ENCODE measurements around the gene AREL1. TPM values are rescaled to one million over a fixed set of nuclear protein-coding genes. Genes with fewer than 3 reads are reported as not detected.

The AREL1 gene
- total and polyA plus RNA-seq, 9 donors: 8.2 to 38.1 (median 24.0) TPM

- Histone ChIP-seq H3K4me3 (no peak overlapping the region), H3K27me3 (no peaks in the 10 kb centered on the region), H3K4me1 (ENCODE audit: insufficient read depth) (peaks cover 13% of the 10 kb centered on the region), H3K36me3 (no peaks in the 10 kb centered on the region), H3K27ac (no peak overlapping the region), H3K9me3 (no peaks in the 10 kb centered on the region)
- WGBS, 3 donors: 66 to 80% (median 69%) methylated on average over 16 of the region's 16 CpGs
- TF ChIP-seq, protein P1, sequence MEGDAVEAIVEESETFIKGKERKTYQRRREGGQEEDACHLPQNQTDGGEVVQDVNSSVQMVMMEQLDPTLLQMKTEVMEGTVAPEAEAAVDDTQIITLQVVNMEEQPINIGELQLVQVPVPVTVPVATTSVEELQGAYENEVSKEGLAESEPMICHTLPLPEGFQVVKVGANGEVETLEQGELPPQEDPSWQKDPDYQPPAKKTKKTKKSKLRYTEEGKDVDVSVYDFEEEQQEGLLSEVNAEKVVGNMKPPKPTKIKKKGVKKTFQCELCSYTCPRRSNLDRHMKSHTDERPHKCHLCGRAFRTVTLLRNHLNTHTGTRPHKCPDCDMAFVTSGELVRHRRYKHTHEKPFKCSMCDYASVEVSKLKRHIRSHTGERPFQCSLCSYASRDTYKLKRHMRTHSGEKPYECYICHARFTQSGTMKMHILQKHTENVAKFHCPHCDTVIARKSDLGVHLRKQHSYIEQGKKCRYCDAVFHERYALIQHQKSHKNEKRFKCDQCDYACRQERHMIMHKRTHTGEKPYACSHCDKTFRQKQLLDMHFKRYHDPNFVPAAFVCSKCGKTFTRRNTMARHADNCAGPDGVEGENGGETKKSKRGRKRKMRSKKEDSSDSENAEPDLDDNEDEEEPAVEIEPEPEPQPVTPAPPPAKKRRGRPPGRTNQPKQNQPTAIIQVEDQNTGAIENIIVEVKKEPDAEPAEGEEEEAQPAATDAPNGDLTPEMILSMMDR (IDR thresholded peaks at IDR 0.05): no peak
- TF ChIP-seq POLR2A (IDR thresholded peaks at IDR 0.05) (no peak), EP300 (IDR thresholded peaks at IDR 0.05) (no peak)
- intact Hi-C loops (cut with DNase I): loop anchor here (5.0 to 10.0 kb wide), 5 partner anchors 91 to 191 kb away; partner anchors contain the start of genes AREL1 (in 1 of the 4), FCF1 (in 1 of the 4), ISCA2 (in 1 of the 4) and NPC2 (in 1 of the 4)
- DNase-seq: peak in 1 of 5 donors; percentile 43
Observed at GRCh38 chr14:74613211-74613914, 99.5 kb downstream of the AREL1 start.

GRCh38 chr14:74612350-74613021, 100.4 kb downstream of the AREL1 start:
- peak overlapping the region; percentile 5 to 51 for H3K27ac ChIP-seq
- H3K36me3 ChIP-seq: no peaks in the 10 kb centered on the region
- no peaks in the 10 kb centered on the region for H3K27me3 ChIP-seq
- H3K9me3 ChIP-seq: no peaks in the 10 kb centered on the region
- DNase-seq: peak; percentile 82 to 92 (median 85)
- H3K4me3 ChIP-seq: peak overlapping the region; percentile 59
- intact Hi-C loops (cut with DNase I): loop anchor here (5.0 to 10.0 kb wide), 5 partner anchors 92 to 192 kb away; partner anchors contain the start of genes AREL1 (in 1 of the 4), FCF1 (in 1 of the 4), ISCA2 (in 1 of the 4) and NPC2 (in 1 of the 4)
- no peak for TF ChIP-seq EP300 (IDR thresholded peaks at IDR 0.05)
- TF ChIP-seq, protein P1 (IDR thresholded peaks at IDR 0.05): peak; percentile 35 to 91 (median 84)
- WGBS, 3 donors: 4 to 7% (median 5%) methylated on average over 41 to 69 of the region's 69 CpGs
- H3K4me1 ChIP-seq (ENCODE audit: insufficient read depth): peaks cover 13% of the 10 kb centered on the region

DNA sequence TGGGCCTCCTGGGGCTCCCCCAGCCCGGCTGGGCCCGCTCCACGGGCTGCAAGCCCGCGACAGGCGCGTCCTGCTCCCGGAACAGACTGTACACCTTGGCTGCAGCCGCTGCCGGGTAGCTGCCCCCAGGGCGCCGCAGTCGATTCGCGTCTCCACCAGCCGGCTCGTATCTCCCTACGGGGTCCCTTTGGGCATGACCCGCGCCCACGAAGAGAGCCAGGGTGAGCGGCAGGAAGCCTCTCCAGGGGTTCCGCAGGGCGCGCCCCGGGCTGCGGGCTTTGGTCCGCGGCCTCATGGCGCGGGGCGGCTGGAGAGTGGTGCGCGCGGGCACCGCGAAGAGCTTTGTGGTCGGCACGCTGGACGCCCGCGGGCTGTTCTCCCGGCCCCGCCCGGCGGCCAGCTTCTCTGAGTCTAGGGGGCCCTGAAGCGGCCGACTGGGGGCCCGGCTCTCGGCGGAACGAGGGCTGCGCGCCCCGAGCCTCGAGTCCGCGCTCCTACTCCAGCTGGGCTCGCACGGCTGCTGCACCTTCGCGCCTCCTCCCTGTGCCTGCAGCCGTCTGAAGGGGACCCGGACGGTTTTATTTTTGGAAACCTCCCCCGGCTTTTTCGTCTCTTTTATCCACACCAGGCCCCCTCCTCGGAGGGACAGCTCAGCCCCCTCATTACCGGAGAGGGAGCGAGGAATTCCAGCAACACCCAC, 101.1 kb downstream of the AREL1 start, which contains the start of gene LTBP2:
Gene LTBP2, minus strand, starts transcription at position 588 of the 700 bp plus-strand sequence. Its CDS starts 293 bp downstream, at position 295.
- H3K4me1 ChIP-seq (ENCODE audit: insufficient read depth): peaks cover 13% of the 10 kb centered on the region
- no peaks in the 10 kb centered on the region for H3K36me3 ChIP-seq
- DNase-seq: peak in 2 of 5 donors; percentile 49 to 71
- H3K27me3 ChIP-seq: no peaks in the 10 kb centered on the region
- peak within 1 kb of the TSS; percentile 5 to 51 for H3K27ac ChIP-seq
- intact Hi-C loops (cut with DNase I): loop anchor here (2.0 to 10.0 kb wide), 6 partner anchors 93 to 193 kb away; partner anchors contain the start of genes AREL1 (in 2 of the 4), FCF1 (in 2 of the 4), ISCA2 (in 1 of the 4) and NPC2 (in 1 of the 4)
- peak within 1 kb of the TSS; percentile 59 for H3K4me3 ChIP-seq
- WGBS, 3 donors: 1% methylated on average over 42 to 70 of the region's 70 CpGs
- no peaks in the 10 kb centered on the region for H3K9me3 ChIP-seq
- no peak for TF ChIP-seq POLR2A (IDR thresholded peaks at IDR 0.05)
- TF ChIP-seq, protein P1 (IDR thresholded peaks at IDR 0.05): no peak
- no peak for TF ChIP-seq EP300 (IDR thresholded peaks at IDR 0.05)

Small RNA genes within 50 kb of the gene (small RNA-seq; reads per million reads assigned to genes)
- not detected for gene RF00409

Other genes starting within 250 kb of the AREL1 start
- 100 to 1,000 TPM; 175 to 422 (median 222) TPM for gene NPC2, start 219.8 kb downstream of the AREL1 start, total RNA-seq
- 100 to 1,000 TPM; 329 to 506 TPM for gene NPC2, start 219.8 kb downstream of the AREL1 start, polyA plus RNA-seq
- gene ISCA2, start 219.3 kb downstream of the AREL1 start, total RNA-seq: 10 to 100 TPM; 11.7 to 32.7 (median 26.9) TPM
- 10 to 100 TPM; 23.2 to 47.4 TPM for gene ISCA2, start 219.3 kb downstream of the AREL1 start, polyA plus RNA-seq
- gene LTBP2, start 100.8 kb downstream of the AREL1 start, total RNA-seq: 10 to 100 TPM; 31.4 to 85.0 (median 61.7) TPM
- gene LTBP2, start 100.8 kb downstream of the AREL1 start, polyA plus RNA-seq: 10 to 100 TPM; 32.2 to 37.8 TPM
- 10 to 100 TPM; 19.8 to 60.8 (median 43.1) TPM for gene FCF1, start 64 bp upstream of the AREL1 start, total RNA-seq
- gene FCF1, start 64 bp upstream of the AREL1 start, polyA plus RNA-seq: 10 to 100 TPM; 31.5 to 57.6 TPM
- gene YLPM1, start 50.2 kb upstream of the AREL1 start, total RNA-seq: 10 to 100 TPM; 58.7 to 92.4 (median 70.2) TPM
- 10 to 100 TPM; 30.1 to 68.4 TPM for gene YLPM1, start 50.2 kb upstream of the AREL1 start, polyA plus RNA-seq
- gene PROX2, start 163.1 kb upstream of the AREL1 start, total RNA-seq: not detected
- not detected for gene PROX2, start 163.1 kb upstream of the AREL1 start, polyA plus RNA-seq
- 10 to 100 TPM; 41.0 to 71.5 (median 68.6) TPM for gene DLST, start 168.8 kb upstream of the AREL1 start, total RNA-seq
- gene DLST, start 168.8 kb upstream of the AREL1 start, polyA plus RNA-seq: 100 to 1,000 TPM in 1 of 2 donors, 10 to 100 TPM in 1; 50.6 to 100 TPM
- 1 to 10 TPM in 5 of 7 donors, under 1 TPM in 2; 0.24 to 3.0 (median 1.8) TPM for gene RPS6KL1, start 210.2 kb upstream of the AREL1 start, total RNA-seq
- gene RPS6KL1, start 210.2 kb upstream of the AREL1 start, polyA plus RNA-seq: 1 to 10 TPM in 1 of 2 donors, under 1 TPM in 1; 0.67 to 1.7 TPM
- 10 to 100 TPM in 1 of 7 donors, 1 to 10 TPM in 5, not detected in 1; 1.8 to 14.0 (median 3.1) TPM for gene PGF, start 242.5 kb upstream of the AREL1 start, total RNA-seq
- gene PGF, start 242.5 kb upstream of the AREL1 start, polyA plus RNA-seq: 1 to 10 TPM; 4.5 to 5.7 TPM

Data from ovary (tissue), 9 donors.